HG02938 (cell line): ENCODE results near the gene CTSD.

ENCODE experiments used
- ATAC-seq: cut with Tn5 transposase; IDR thresholded peaks from one replicate; pipeline ENCODE4 v1.9.1; 2021; ENCODE audit warnings: mild to moderate bottlenecking, moderate library complexity; ENCODE audit not compliant: unreplicated experiment

The CTSD gene

GRCh38 chr11:1782831-1783724 lies 19.4 kb upstream of the CTSD start:
- no peak for ATAC-seq

GRCh38 chr11:1782031-1782590 lies 18.4 kb upstream of the CTSD start:
- ATAC-seq = no peak

- ATAC-seq = no peak
These were observed 17.9 kb upstream of the CTSD start for GRCh38 chr11:1781593-1781975.

DNA sequence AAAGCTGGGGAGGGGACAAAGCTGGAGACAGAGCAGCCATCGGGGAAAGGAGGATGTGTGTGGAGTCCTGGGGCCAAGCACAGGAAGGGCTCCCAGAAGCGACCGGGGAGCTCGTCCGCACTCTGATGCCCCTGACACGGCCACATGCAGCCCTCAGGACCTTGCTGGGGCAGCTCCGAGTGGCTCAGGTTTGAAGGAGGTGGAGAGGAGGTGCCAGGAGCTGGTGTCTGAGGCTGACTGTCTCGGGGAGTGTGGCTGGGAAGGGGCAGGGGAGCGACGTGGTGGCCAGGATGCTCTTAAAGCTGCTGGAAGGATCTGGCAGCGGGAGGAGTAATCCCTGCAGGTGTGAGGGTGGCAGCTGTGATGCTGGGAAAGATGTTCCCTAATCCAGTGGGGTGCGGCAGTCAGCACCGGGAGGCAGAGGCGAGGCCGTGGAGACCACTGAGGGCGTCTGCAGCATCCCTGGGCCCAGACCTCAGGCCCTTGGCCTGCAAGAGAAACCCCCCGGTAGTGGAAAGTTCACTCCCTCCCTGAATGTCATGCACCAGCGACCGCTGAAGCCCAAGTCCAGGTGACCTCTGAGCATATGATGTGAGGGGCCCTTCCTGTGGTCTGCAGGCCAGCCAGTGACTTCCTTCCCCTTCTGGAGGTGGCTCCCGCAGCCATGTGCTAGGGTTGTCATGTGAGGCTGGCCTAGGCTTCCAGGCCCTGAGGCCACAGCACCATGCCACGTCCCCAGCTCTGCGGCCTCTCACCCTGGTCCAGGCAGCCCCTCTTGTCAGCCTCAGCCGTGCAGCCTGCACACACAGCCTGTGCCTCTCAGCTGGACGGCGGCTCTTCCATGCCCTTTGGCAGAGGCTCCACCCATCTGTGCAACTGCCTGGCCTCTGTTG lies 17.2 kb upstream of the CTSD start:
- ATAC-seq = no peak

- no peak for ATAC-seq
These were observed 16.3 kb upstream of the CTSD start for GRCh38 chr11:1779806-1780699.

DNA sequence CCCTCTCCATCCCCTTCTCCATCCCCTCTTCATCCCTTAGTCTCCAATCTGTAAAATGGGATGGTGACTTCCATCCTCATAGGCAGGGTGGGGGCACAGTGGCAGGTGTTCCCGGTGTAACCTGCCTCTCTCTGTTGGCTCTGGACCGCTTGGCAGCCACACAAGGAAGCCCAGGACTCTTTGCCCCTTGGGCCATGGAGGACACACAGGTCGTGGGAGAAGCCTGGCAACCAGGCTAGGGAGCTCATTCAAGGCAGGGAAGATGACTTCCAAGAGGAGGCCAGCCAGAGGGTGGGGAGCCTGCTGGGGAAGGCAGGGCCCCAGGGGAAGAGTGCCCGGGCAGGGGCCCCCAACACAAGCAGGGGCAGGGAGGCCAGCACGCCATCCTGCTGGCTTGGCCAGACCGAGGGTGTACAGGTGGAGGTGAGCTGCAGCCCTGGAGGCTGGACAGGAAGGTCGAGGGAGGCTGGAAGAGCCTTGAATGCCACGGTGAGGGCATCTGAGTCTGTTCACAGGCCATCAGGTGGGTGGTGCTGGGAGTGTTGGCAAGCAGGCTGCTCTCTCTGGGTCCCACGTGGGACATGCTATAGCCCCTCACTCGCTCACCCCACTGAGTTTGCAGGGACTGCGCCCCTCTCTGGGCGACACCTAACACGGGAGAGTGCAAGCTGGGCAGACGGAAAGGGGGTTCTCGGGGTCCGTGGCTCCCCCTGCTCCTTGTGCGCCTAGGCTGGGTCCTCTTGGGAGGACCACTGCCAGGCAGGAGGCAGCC lies 15.5 kb upstream of the CTSD start:
- ATAC-seq = no peak

- ATAC-seq = no peak
These were observed 14.6 kb upstream of the CTSD start for GRCh38 chr11:1778141-1778911.

DNA sequence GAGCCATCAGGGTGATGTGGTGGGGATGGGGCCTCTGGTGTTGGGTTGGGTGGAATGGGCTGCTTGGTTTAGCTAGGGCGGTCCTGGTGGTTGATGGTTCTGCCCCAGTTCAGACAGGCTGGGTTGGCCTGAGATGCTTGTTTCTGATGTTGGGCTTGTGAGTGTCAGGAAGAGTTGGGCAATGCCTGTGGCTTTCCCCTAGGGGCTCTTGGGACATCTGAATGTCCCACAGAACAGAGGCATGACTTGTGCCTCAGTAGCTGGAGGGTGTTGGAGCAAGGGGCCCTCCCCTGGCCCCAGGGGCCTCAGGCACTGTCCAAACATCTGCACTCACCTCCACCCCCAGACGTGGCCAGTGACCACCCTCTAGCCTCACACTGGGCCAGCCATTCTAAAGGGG lies 14.0 kb upstream of the CTSD start:
- no peak for ATAC-seq

- no peak for ATAC-seq
These were observed 13.4 kb upstream of the CTSD start for GRCh38 chr11:1776944-1777715.

DNA sequence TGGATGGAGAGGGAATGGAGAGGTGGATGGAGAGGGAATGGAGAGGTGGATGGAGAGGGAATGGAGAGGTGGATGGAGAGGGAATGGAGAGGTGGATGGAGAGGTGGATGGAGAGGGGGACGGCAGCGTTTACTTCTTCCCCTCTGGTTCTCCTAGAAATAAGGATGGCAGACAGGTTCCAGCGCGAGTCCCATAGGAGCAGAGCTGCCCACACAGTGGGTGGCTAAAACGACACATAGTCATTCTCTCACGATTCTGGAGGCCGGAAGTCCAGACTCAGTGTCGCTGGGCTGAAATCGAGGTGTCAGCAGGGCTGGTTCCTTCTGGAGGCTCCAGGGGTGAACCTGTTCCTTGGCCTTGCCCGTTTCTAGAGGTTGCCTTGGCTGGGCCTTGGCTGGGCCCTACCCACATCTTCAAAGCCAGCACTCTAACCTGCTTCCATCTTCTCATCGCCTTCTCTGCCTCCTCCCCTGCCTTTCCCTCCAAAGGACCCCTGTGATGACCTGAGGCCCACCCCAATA lies 12.7 kb upstream of the CTSD start:
- ATAC-seq = no peak

DNA sequence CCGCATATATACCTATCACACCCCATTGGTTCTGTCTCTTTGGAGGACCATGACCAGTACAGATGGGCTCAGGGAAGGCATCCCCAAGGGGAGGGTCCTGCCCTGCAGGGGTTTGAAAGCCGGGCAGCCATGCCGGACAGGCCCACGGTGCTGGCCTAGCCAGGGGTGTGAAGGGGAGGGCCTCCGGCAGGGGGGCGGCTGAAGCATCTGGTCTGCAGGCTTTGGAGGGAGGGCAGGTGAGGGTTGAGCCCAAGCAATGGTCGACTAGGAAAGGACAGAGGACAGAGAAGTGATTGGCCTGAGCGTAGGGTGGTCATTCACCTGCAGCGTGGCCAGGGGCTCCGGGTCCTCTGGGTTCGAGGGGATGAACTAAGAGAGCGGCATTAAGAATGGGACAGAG lies 11.2 kb upstream of the CTSD start:
- no peak for ATAC-seq

- no peak for ATAC-seq
These were observed 10.3 kb upstream of the CTSD start for GRCh38 chr11:1773994-1774550.

DNA sequence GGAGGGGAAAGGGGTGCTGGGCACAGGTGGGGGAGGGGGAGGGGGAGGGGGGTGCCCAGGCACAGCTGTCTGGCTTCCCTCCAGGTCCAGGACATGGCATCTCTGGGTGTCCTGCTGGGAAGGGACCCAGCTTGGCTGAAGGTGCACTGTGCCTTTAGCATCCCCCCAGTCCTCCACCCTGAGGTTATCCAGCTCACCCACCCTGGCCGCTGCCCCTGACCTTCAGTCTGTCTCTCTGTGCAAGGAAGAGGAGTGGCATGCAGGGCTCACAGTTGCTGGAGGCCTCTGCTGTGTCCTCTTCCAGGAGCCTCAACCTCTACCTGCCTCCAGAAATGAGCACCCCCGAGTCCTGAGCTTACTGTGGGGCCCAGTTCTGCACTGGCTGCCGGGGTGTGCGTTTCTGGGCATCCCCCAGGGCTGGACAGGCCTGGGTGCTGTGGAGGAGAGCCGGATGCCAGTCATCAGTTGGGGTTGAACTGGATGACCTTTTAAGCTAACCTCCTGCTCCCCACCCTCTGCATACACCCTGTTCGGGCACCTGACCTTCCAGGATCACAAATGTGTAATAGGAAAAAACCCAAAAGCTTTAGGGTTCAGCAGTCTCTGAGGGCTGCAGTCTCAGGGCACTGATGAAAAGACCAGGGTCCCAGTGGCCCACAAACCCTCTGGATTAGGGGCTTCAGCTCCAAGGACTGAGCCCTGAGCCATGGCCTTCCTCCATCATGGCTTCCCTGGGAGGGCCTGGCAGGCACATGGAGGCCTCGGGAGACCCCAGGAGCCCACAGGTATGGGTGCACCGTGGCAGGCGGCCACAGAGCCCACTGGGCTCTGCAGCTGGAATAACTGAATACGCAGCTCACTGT lies 9.6 kb upstream of the CTSD start:
- no peak for ATAC-seq

DNA sequence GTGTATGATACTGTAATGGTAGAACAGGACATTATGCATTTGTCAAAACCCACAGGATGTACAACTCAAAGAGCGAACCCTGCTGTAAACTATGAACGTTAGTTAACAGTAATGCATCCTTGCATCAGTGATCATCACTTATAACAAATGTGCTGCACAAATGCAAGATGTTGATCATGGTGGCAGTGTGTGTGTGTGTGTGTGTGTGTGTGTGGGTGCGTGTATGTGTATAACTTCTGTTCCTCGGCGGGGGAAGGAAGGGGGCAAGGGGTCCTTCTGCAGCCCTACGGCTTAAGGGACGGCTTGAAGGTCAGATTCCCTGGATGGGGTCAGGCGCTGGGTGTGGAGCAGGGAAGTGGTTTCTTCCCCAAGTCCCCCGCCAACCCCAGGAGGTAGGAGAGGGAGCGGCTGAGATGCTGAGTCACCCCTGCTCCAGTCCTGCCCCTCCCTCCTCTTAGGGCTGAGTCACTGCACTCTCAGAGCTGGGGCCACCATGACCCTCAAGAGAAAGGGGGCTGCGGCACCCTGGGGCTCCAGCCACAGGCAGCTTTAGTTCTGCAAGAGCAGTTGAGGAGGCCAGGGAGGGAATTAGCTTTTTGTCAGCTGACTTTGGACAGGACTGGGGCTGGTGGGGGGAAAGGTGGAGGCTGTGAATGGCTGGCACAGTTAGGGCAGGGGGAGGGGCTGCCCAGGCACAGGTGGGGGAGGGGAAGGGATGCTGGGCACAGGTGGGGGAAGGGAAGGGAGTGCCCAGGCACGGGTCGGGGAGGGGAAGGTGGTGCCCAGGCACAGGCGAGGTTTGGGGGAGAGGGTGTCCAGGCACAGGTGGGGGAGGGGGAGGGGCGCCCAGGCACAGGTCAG lies 8.8 kb upstream of the CTSD start:
- ATAC-seq = no peak

GRCh38 chr11:1771700-1772099 lies 8.0 kb upstream of the CTSD start:
- no peak for ATAC-seq

GRCh38 chr11:1771273-1771672 lies 7.5 kb upstream of the CTSD start:
- no peak for ATAC-seq
